H9 (cell line): ENCODE results near the gene PRUNE2. TPM values are rescaled to one million over a fixed set of nuclear protein-coding genes. Genes with fewer than 3 reads are reported as not detected.

ENCODE experiments used
- DNase-seq: peaks from one replicate; pipeline ENCODE4 v3.0.0-alpha.2; 2017
- H2AFZ ChIP-seq: one replicate; pipeline ENCODE4 v1.6.1; 2013; ENCODE audit warnings: mild to moderate bottlenecking, low read length, control low read depth, moderate library complexity
- H2AK5ac ChIP-seq: 2 replicates; pipeline ENCODE4 v1.6.1; 2013; ENCODE audit warnings: low read length, control low read depth, mixed read lengths; ENCODE audit not compliant: insufficient read length
- H2BK120ac ChIP-seq: one replicate; pipeline ENCODE4 v1.6.1; 2013; ENCODE audit warnings: low read depth, mild to moderate bottlenecking, low read length, control low read depth, inconsistent platforms; ENCODE audit not compliant: poor library complexity, severe bottlenecking
- H2BK12ac ChIP-seq: 2 replicates; pipeline ENCODE4 v1.6.1; 2013; ENCODE audit warnings: low read length, control low read depth, mixed read lengths, low read depth; ENCODE audit not compliant: insufficient read length
- H2BK15ac ChIP-seq: 2 replicates; pipeline ENCODE4 v1.6.1; 2013; ENCODE audit warnings: low read depth, low read length, control low read depth
- H2BK20ac ChIP-seq: one replicate; pipeline ENCODE4 v1.6.1; 2013; ENCODE audit warnings: low read depth, mild to moderate bottlenecking, low read length, control low read depth, inconsistent platforms; ENCODE audit not compliant: poor library complexity, severe bottlenecking
- H2BK5ac ChIP-seq: 2 replicates; pipeline ENCODE4 v1.6.1; 2013; ENCODE audit warnings: low read length, control low read depth, mixed read lengths; ENCODE audit not compliant: insufficient read length
- H3K14ac ChIP-seq: 2 replicates; pipeline ENCODE4 v1.6.1; 2013; ENCODE audit warnings: low read length, control low read depth; ENCODE audit not compliant: insufficient read depth
- H3K18ac ChIP-seq: 2 replicates; pipeline ENCODE4 v1.6.1; 2013; ENCODE audit warnings: low read depth, mild to moderate bottlenecking, mixed read lengths, low read length, control low read depth; ENCODE audit not compliant: insufficient read length
- H3K23ac ChIP-seq: 2 replicates; pipeline ENCODE4 v1.6.1; 2013; ENCODE audit warnings: low read length, control low read depth, mixed read lengths, low read depth; ENCODE audit not compliant: insufficient read length
- H3K23me2 ChIP-seq: 2 replicates; pipeline ENCODE4 v1.6.1; 2013; ENCODE audit warnings: low read depth, mild to moderate bottlenecking, mixed read lengths, low read length, control low read depth; ENCODE audit not compliant: insufficient read length, poor library complexity, severe bottlenecking
- H3K27ac ChIP-seq: 2 replicates; pipeline ENCODE4 v1.5.1; 2013; ENCODE audit warnings: low read length, control low read depth, mixed read lengths, low read depth; ENCODE audit not compliant: insufficient read length
- H3K27me3 ChIP-seq: 2 replicates; pipeline ENCODE4 v1.6.1; 2013; ENCODE audit warnings: low read length, control low read depth, inconsistent platforms; ENCODE audit not compliant: insufficient read depth
- H3K4ac ChIP-seq: 2 replicates; pipeline ENCODE4 v1.6.1; 2013; ENCODE audit warnings: low read depth, mild to moderate bottlenecking, control low read depth, inconsistent platforms, low read length, moderate library complexity
- H3K4me1 ChIP-seq: 2 replicates; pipeline ENCODE4 v1.6.1; 2013; ENCODE audit warnings: low read length, control low read depth, inconsistent platforms; ENCODE audit not compliant: insufficient read depth
- H3K4me2 ChIP-seq: 2 replicates; pipeline ENCODE4 v1.6.1; 2013; ENCODE audit warnings: low read length, control low read depth, mixed read lengths; ENCODE audit not compliant: insufficient read length, insufficient read depth
- H3K56ac ChIP-seq: 2 replicates; pipeline ENCODE4 v1.6.1; 2013; ENCODE audit warnings: low read depth, mild to moderate bottlenecking, mixed read lengths, low read length, control low read depth; ENCODE audit not compliant: insufficient read length
- H3K79me1 ChIP-seq: 2 replicates; pipeline ENCODE4 v1.6.1; 2013; ENCODE audit warnings: low read depth, mild to moderate bottlenecking, moderate library complexity, low read length, control low read depth, inconsistent platforms; ENCODE audit not compliant: insufficient read depth, poor library complexity, severe bottlenecking
- H3K79me2 ChIP-seq: 2 replicates; pipeline ENCODE4 v1.6.1; 2013; ENCODE audit warnings: low read length, control low read depth, inconsistent platforms; ENCODE audit not compliant: insufficient read depth
- H3K9ac ChIP-seq: 2 replicates; pipeline ENCODE4 v1.6.1; 2013; ENCODE audit warnings: low read length, control low read depth, mixed read lengths; ENCODE audit not compliant: insufficient read length; ENCODE audit errors: extremely low read depth
- H3K9me3 ChIP-seq: one replicate; pipeline ENCODE4 v1.6.1; 2013; ENCODE audit warnings: low read depth, low read length, inconsistent platforms; ENCODE audit not compliant: control insufficient read depth
- H3T11ph ChIP-seq: one replicate; pipeline ENCODE4 v1.6.1; 2013; ENCODE audit warnings: mild to moderate bottlenecking, low read length, control low read depth, inconsistent platforms
- H4K20me1 ChIP-seq: one replicate; pipeline ENCODE4 v1.6.1; 2013; ENCODE audit not compliant: control insufficient read depth, insufficient read length, insufficient read depth
- H4K5ac ChIP-seq: 2 replicates; pipeline ENCODE4 v1.6.1; 2013; ENCODE audit warnings: low read depth, mild to moderate bottlenecking, mixed read lengths, low read length, control low read depth; ENCODE audit not compliant: insufficient read length
- H4K8ac ChIP-seq: replicated peaks from 2 replicates; pipeline ENCODE4 v1.6.1; 2013; ENCODE audit warnings: low read length, control low read depth, mixed read lengths, low read depth; ENCODE audit not compliant: insufficient read length
- H4K91ac ChIP-seq: 2 replicates; pipeline ENCODE4 v1.6.1; 2013; ENCODE audit warnings: low read depth, mild to moderate bottlenecking, moderate library complexity, mixed read lengths, low read length, control low read depth; ENCODE audit not compliant: insufficient read length
- H3K27ac Mint-ChIP-seq, 3 experiments: 2 replicates in 2 of 3; 3 replicates in 1 of 3; pipeline ENCODE4 v1.8.0; 2020 to 2021; ENCODE audit warnings: mixed read lengths in 3 of 3, mild to moderate bottlenecking in 1 of 3, moderate library complexity in 1 of 3
- H3K27me3 Mint-ChIP-seq: 2 replicates; pipeline ENCODE4 v1.8.0; 2021; ENCODE audit warnings: low read depth, mild to moderate bottlenecking, moderate library complexity, mixed read lengths
- H3K36me3 Mint-ChIP-seq, 3 experiments: 2 replicates in 2 of 3; 3 replicates in 1 of 3; pipeline ENCODE4 v1.8.0; 2020 to 2021; ENCODE audit warnings: low read depth in 3 of 3, mixed read lengths in 3 of 3; ENCODE audit not compliant: insufficient read depth in 1 of 3
- H3K4me1 Mint-ChIP-seq, 2 experiments: 2 replicates each; pipeline ENCODE4 v1.8.0; 2020; ENCODE audit warnings: mixed read lengths in 2 of 2
- H3K4me3 Mint-ChIP-seq, 2 experiments: 2 replicates in 1 of 2; 3 replicates in 1 of 2; pipeline ENCODE4 v1.8.0; 2020 to 2021; ENCODE audit warnings: mild to moderate bottlenecking in 2 of 2, mixed read lengths in 2 of 2, moderate library complexity in 1 of 2
- H3K9me3 Mint-ChIP-seq, 2 experiments: 2 replicates in 1 of 2; 3 replicates in 1 of 2; pipeline ENCODE4 v1.8.0; 2020; ENCODE audit warnings: mild to moderate bottlenecking in 2 of 2, mixed read lengths in 2 of 2, moderate library complexity in 1 of 2
- CTCF ChIP-seq: fragments of 200-600 bp; sonication (generic); conservative IDR thresholded peaks from 3 replicates; pipeline ENCODE4 v1.8.0; 2021; ENCODE audit warnings: antibody characterized with exemption, mild to moderate bottlenecking
- WGBS: extraction: QIAGEN DNeasy Blood & Tissue Kit; methylation state at CpG from one replicate; pipeline ENCODE4 v1.1.7; 2013; ENCODE audit warnings: missing lambda C conversion rate, low lambda C conversion rate, mixed read lengths; ENCODE audit not compliant: insufficient read length; ENCODE audit errors: extremely low coverage; 5-methylcytosine and 5-hydroxymethylcytosine counted together
- total RNA-seq: library from RNA; stranded (reverse); gene quantifications from 2 replicates; pipeline ENCODE4 v1.2.1, GENCODE V29; 2021

PRUNE2 gene
- total RNA-seq, 1 experiment from 2014 or later, result 12.1 TPM

- Histone ChIP-seq H2AFZ (no peak overlapping the region), H3K27ac (no peak overlapping the region), H3K4me1 (no peaks in the 10 kb centered on the region), H3K4me2 (no peak overlapping the region), H4K5ac (no peak overlapping the region), H2BK15ac (no peak overlapping the region), H3T11ph (no peak overlapping the region), H2BK12ac (no peak overlapping the region), H3K4ac (no peak overlapping the region), H3K79me2 (no peaks in the 10 kb centered on the region), H2AK5ac (no peak overlapping the region), H3K23ac (no peak overlapping the region), H2BK120ac (no peak overlapping the region), H4K20me1 (no peaks in the 10 kb centered on the region), H3K27me3 (no peaks in the 10 kb centered on the region), H3K9me3 (no peaks in the 10 kb centered on the region), H3K56ac (no peak overlapping the region), H3K14ac (no peak overlapping the region), H4K8ac (no peak overlapping the region), H3K18ac (no peak overlapping the region), H3K9ac (no peak overlapping the region), H2BK5ac (no peak overlapping the region), H3K79me1 (no peaks in the 10 kb centered on the region), H4K91ac (no peak overlapping the region), H3K23me2 (no peaks in the 10 kb centered on the region), H2BK20ac (no peak overlapping the region)
- no peak overlapping the region for H3K4me3 Mint-ChIP-seq
- peaks cover 0 to 2% of the 10 kb centered on the region in 2 experiments; a peak in 1 of 4 replicates for H3K4me1 Mint-ChIP-seq
- no peak overlapping the region for H3K27ac Mint-ChIP-seq
- DNase-seq, result no peak
- H3K36me3 Mint-ChIP-seq, result no peaks in the 10 kb centered on the region
- no peaks in the 10 kb centered on the region for H3K27me3 Mint-ChIP-seq
- no peaks in the 10 kb centered on the region for H3K9me3 Mint-ChIP-seq
- WGBS, result no CpG with 5 or more reads among the region's 6 CpGs
- no peak for TF ChIP-seq CTCF
Observed at GRCh38 chr9:76812591-76812990, 93.3 kb downstream of the PRUNE2 start.
